HG02884 (cell line): ENCODE data around the gene AP1G1.
"Not testable (repeated sequence)": the region's sequence is repeated elsewhere in the genome, so short reads cannot be mapped to it uniquely, and the experiment has no call there.

ENCODE experiments used
- ATAC-seq: cut with Tn5 transposase; IDR thresholded peaks from one replicate; pipeline ENCODE4 v1.9.1; 2021; ENCODE audit warnings: mild to moderate bottlenecking, moderate library complexity; ENCODE audit not compliant: unreplicated experiment

The AP1G1 gene

DNA sequence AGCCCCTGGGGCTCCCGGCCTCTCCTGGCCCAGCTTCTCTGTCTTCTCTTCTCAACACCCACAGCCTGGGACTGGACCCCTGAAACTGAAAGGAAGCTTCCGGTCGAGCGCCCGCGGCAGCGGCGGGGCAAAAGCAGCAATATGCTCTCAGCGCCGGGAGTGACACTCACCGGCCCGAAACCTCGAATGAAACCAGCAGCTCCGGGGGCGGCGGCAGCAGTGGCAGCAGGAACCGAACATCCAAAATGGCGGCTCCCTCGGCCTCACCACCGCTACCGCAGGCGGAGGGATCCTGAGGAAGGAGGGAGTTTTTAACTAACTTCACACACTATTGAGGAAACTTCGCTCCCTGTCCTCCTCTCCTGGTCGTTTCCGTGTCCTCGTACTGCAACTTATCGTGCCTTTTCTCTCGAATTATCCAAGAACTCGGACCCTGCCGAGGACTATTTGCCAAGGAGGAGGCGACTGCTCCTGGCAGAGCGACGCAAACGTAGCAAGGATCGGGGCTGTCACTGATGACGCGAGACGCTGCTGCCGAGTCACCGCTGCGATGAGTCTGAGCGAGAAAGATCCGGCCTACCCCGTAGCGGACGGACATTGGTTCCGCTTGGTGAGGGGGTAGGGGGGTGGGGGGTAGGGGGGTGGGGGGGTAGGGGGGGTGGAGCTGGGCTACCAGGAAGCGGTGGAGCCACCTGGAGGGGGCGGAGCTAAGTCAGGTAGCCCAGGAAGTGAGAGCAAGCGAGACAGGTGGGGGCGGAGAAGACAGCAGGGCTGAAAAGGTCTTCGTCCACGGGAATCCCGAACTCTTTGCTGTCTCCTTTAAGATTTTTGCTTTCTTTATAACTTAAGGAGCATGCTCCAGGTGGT is at the start of gene AP1G1:
Gene AP1G1 (minus strand): TSS at position 242 of the 867 bp plus-strand sequence. CDS start 19,355 bp downstream, outside the sequence.
- peak; percentile 59 for ATAC-seq

GRCh38 chr16:71855937-71856662 is 47.5 kb upstream of the AP1G1 start:
- ATAC-seq: no peak

DNA sequence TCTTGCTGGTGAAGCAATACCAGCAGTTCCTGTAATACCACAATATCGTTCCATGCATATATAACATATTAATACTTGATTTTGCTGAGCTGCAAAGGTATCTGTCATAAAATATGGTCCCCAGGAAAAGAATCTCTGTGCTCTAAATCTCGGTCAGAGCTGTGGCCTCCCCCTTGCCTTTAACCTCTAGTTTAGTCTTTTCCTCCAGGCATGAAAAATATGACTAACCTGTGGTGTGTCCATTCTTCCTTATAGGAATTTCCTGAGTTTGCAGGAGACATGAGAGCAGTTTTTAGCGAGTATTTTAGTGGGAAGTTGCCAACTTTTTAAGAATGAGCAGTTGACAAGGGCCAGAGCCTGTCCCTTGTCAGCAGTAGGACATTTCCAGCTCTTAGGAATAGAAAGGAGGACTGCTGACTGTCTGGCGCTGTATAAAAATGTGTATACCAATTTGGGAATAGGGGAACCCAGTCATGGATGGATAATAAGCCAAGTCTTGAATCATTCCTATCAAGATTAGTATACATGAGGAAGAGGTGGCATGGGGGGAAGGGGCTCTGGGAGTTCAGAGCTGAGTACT is 45.8 kb upstream of the AP1G1 start:
- ATAC-seq: no peak

DNA sequence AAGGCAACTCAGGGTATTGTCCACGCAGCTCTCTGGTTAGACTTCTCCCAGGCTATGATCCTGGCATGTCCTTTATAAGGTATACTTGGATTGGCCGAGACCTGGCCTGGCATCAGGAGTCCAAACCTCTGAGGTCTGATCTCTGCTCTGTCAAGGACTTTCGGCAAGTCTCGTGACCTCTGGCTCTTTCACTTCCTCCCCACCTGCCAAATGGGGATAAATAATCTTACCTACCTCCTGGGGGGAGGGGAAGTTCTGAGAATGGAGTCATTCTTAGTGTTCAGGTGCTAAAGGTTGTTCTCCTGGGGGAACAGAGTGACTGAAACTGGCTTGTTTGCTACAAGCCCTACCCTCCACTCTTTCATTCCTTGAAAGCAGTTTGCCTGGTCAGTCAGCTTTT is 44.8 kb upstream of the AP1G1 start:
- ATAC-seq: peak; percentile 65

GRCh38 chr16:71852561-71852960 is 43.9 kb upstream of the AP1G1 start:
- ATAC-seq: no peak

DNA sequence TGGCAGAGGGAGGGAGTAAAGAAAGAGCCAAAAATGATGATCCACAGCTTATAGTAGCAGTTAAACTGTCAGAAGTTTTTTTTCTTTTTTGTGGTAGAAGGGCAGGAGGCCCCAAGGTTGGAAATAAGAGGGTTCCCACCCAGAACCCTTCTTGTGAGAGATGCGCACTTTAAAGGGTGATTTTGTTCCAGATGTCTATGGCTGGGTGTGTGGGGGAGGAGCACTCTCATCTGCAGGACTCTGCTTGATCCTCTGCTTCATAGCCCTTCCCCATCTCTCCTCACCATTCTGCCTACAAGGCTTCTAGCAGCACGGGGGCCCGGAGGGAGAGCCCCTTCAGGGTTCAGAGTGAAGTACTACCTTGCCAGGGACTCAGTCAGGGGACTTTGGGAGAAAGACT is 43.5 kb upstream of the AP1G1 start:
- no peak for ATAC-seq

DNA sequence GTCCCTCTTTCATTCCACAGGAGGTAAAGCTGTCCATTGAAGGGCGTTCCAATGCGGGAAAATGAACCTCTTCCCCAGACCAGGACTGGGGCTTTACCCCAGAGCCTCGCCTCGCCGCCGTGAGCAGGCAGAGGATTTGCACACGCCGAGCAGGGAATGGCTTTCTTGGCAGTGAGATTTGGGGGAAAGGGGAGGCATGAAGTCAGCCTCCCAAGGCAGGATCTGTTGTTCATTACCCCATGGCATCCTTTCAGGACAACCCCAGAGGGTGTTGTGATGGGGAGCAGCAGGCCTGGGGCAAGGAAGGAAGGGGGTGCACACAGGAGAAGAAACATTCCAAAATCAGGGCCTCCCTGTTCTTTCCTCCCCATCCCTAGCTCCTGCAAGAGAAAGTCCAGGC is 43.1 kb upstream of the AP1G1 start:
- no peak for ATAC-seq

DNA sequence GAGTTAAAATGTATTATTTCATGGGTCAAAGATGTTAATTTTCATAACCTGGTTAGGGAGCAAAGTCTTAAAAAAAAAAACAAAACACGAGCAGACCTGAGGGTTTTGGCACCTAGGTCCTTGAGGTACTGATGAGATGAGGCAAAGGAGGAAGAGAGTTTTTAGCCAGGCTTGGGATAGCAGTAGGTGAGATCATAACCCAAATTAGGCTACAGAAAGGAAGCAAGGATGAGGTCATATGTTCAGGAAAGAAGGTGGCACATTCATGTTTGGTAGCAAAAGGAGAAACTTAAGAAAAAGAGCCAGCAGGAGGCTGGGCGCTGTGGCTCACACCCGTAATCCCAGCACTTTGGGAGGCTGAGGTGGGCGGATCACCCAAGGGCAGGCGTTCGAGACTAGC is 40.0 kb upstream of the AP1G1 start:
- ATAC-seq: no peak

- ATAC-seq: no peak
These were observed 38.5 kb upstream of the AP1G1 start for GRCh38 chr16:71847096-71847495.

DNA sequence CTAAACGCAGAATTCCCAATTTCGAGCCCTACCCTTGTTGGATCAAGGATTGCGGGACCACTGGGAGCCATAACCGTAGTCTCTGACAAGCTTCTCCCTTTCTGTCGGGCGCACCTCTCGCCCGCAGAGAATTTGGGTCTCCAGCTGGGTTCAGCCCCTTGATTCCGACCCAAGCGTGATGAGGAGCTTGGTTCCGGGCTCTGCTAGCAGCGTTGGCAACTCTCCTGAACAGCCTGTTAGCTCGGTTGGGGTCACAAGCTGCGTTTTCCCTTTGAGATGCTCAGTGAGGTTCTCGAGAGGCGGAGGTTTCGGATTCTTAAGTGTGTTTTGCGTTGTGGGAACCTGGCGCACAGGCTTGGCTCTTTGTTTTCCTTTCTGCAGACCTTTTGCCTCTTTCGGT is 37.8 kb upstream of the AP1G1 start:
- no peak for ATAC-seq

- ATAC-seq: peak; percentile 49
These were observed 37.2 kb upstream of the AP1G1 start, which contains the start of gene ATXN1L for GRCh38 chr16:71845639-71846430. TSS of gene ATXN1L (plus strand) at chr16:71845976. CDS start at chr16:71849741, 3,765 bp downstream.

DNA sequence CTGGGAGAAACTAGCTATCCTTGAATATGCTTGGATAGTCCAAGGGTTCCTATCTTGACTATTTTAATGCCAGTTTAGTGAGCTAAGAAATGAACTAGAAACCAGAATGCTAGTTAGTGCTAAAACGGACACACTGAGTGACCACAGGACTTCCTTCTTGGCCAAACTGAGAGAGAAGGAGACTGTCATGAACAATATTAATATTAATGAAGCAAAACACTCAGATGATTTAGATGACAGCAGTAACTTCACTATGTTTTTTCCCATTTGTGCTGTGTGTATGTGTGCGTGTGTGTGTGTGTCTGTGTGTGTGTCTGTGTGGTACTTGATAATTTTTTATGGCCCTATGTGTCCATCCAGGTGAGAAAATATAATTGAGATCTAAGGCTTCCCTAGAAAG is 34.9 kb upstream of the AP1G1 start:
- ATAC-seq: no peak

- no peak for ATAC-seq
These were observed 31.4 kb upstream of the AP1G1 start for GRCh38 chr16:71840052-71840451.

- no peak for ATAC-seq
These were observed 28.5 kb upstream of the AP1G1 start for GRCh38 chr16:71837150-71837549.

GRCh38 chr16:71834291-71834690 is 25.7 kb upstream of the AP1G1 start:
- ATAC-seq: no peak

- ATAC-seq: not testable (repeated sequence)
These were observed 23.5 kb upstream of the AP1G1 start for GRCh38 chr16:71832112-71832511.

GRCh38 chr16:71831698-71832097 is 23.1 kb upstream of the AP1G1 start:
- not testable (repeated sequence) for ATAC-seq

DNA sequence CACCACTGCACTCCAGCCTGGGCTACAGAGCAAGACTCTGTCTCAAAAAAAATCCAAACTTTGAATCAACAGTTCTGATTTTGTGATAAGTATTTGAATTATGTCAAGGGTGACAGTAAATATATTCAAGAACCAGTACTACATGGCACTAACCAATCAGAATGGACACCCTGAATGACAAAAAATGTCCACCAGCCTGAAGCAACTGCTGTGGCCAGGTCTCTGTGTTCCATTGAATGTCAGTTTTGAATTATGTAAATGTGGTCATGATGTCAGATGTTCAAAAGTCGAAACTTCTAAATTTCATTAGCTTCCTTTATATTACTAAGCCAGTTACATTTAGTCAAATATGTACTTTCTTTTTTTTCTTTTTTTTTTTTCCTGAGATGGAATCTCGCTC is 21.7 kb upstream of the AP1G1 start:
- ATAC-seq: no peak

- no peak for ATAC-seq
These were observed 17.9 kb upstream of the AP1G1 start for GRCh38 chr16:71826533-71827017.

DNA sequence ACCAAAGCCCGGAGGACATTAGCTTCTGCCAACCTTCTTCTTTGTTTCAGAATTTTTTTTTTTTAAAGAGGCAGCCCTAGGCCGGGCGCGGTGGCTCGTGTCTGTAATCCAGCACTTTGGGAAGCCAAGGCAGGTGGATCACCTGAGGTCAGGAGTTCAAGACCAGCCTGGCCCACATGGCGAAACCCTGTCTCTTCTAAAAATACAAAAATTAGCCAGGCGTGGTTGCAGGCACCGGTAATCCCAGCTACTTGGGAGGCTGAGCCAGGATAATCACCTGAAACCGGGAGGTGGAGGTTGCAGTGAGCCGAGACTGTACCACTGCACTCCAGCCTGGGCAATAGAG is 8.5 kb upstream of the AP1G1 start:
- peak; percentile 12 for ATAC-seq
